ENCODE data around the gene SRSF4. TPM values are rescaled to one million over a fixed set of nuclear protein-coding genes. Genes with fewer than 3 reads are reported as not detected.

Gene SRSF4
- total RNA-seq, 1 experiment from 2014 or later, result 69.0 TPM

DNA sequence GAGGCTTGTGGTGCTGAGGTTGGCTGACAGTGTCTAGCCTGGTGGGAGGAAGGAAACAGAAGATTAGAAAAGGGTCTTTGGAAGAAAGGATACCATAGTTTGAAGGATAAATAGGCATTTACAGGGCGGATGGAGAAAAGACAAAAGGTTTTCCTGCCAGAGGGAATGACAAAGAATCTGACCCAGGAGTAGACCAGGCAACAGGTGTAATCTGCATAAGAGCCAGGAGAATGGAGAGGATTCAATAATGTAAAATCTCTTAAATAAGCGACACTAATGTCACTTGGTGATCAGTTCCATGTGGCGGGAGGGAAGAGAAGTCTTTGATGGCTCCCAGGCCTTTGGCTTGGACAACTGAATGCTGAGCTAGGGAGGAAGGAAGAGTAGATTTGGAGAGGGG lies 39.6 kb upstream of the SRSF4 start:
- H3K79me2 ChIP-seq (ENCODE audit: insufficient read depth, low read length), result peaks cover 45% of the 10 kb centered on the region
- no peak overlapping the region for H3K4me3 ChIP-seq (replicated peaks in 1 of 2; ENCODE audit: low read depth in 1 of 2, low read length in 2 of 2)
- H3K36me3 ChIP-seq (ENCODE audit: control insufficient read depth in 1 of 2, insufficient read depth in 2 of 2, low read length in 2 of 2), result peaks cover 0 to 31% of the 10 kb centered on the region in 2 experiments; a peak in 1 of 4 replicates
- ChIA-PET CTCF (no interaction called here), POLR2A (interaction anchor here (1.2 kb wide), 1 partner anchor 9 kb away, joined by 4 read pairs; the partner anchor contains the start of gene MECR), RAD21 (ENCODE audit: low non-redundant PET in 1 of 2, low total read pairs in 2 of 2, uncharacterized antibody in 2 of 2, unreplicated experiment in 2 of 2) (no interaction called here)
- no peak overlapping the region for H3K4me2 ChIP-seq (ENCODE audit: low read length)
- H3K9me2 ChIP-seq (ENCODE audit: insufficient read depth), result no peaks in the 10 kb centered on the region
- no peaks in the 10 kb centered on the region for H3K9me3 ChIP-seq (ENCODE audit: control insufficient read depth in 1 of 2, insufficient read depth in 1 of 2, low read depth in 1 of 2, low read length in 2 of 2)
- ATAC-seq (no peak), DNase-seq (ENCODE audit: low read depth, low spot score) (no peak)
- H3K4me1 ChIP-seq (ENCODE audit: control insufficient read depth in 1 of 2, insufficient read depth in 2 of 2, low read length in 2 of 2), result no peaks in the 10 kb centered on the region
- no peaks in the 10 kb centered on the region for H4K20me1 ChIP-seq (ENCODE audit: insufficient read depth)
- H2AFZ ChIP-seq (ENCODE audit: low read depth, low read length, poor library complexity, severe bottlenecking), result no peak overlapping the region
- no peak overlapping the region for H3K9ac ChIP-seq (ENCODE audit: low read length)
- intact Hi-C loops (cut with micrococcal nuclease), result no loop called here
- no peaks in the 10 kb centered on the region for H3K27me3 ChIP-seq (ENCODE audit: insufficient read depth, low read length)
- no peak overlapping the region for H3K27ac ChIP-seq (ENCODE audit: low read depth, low read length)
- TF ChIP-seq JUND (IDR thresholded peaks at IDR 0.05) (no peak), CBX3 (IDR thresholded peaks at IDR 0.05; ENCODE audit: low read depth) (no peak), EZH2 (IDR thresholded peaks at IDR 0.05) (no peak), ZNF274 (IDR thresholded peaks at IDR 0.05; ENCODE audit: low read depth, low read length) (no peak), RAD21 (IDR thresholded peaks at IDR 0.05; ENCODE audit: low read depth) (no peak), POLR2AphosphoS5 (IDR thresholded peaks at IDR 0.05; ENCODE audit: low read depth, low read length) (no peak), SIN3A (IDR thresholded peaks at IDR 0.05; ENCODE audit: low read depth) (no peak), EGR1 (IDR thresholded peaks at IDR 0.05; ENCODE audit: low read depth) (no peak), ELF1 (IDR thresholded peaks at IDR 0.05; ENCODE audit: borderline replicate concordance, low read depth) (no peak), FOSL1 (IDR thresholded peaks at IDR 0.05; ENCODE audit: low read depth) (no peak), CEBPB (IDR thresholded peaks at IDR 0.05; ENCODE audit: low read depth) (no peak), YY1 (IDR thresholded peaks at IDR 0.05; ENCODE audit: extremely low read depth, insufficient replicate concordance, low read depth, low read length) (no peak), EZH2phosphoT487 (IDR thresholded peaks at IDR 0.05; ENCODE audit: borderline replicate concordance) (no peak), SRF (IDR thresholded peaks at IDR 0.05; ENCODE audit: low read depth) (no peak)
- TF ChIP-seq, protein P1, sequence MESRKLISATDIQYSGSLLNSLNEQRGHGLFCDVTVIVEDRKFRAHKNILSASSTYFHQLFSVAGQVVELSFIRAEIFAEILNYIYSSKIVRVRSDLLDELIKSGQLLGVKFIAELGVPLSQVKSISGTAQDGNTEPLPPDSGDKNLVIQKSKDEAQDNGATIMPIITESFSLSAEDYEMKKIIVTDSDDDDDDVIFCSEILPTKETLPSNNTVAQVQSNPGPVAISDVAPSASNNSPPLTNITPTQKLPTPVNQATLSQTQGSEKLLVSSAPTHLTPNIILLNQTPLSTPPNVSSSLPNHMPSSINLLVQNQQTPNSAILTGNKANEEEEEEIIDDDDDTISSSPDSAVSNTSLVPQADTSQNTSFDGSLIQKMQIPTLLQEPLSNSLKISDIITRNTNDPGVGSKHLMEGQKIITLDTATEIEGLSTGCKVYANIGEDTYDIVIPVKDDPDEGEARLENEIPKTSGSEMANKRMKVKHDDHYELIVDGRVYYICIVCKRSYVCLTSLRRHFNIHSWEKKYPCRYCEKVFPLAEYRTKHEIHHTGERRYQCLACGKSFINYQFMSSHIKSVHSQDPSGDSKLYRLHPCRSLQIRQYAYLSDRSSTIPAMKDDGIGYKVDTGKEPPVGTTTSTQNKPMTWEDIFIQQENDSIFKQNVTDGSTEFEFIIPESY (IDR thresholded peaks at IDR 0.05; ENCODE audit: extremely low read depth, insufficient replicate concordance, low read length), result no peak
- TF ChIP-seq, protein P2, sequence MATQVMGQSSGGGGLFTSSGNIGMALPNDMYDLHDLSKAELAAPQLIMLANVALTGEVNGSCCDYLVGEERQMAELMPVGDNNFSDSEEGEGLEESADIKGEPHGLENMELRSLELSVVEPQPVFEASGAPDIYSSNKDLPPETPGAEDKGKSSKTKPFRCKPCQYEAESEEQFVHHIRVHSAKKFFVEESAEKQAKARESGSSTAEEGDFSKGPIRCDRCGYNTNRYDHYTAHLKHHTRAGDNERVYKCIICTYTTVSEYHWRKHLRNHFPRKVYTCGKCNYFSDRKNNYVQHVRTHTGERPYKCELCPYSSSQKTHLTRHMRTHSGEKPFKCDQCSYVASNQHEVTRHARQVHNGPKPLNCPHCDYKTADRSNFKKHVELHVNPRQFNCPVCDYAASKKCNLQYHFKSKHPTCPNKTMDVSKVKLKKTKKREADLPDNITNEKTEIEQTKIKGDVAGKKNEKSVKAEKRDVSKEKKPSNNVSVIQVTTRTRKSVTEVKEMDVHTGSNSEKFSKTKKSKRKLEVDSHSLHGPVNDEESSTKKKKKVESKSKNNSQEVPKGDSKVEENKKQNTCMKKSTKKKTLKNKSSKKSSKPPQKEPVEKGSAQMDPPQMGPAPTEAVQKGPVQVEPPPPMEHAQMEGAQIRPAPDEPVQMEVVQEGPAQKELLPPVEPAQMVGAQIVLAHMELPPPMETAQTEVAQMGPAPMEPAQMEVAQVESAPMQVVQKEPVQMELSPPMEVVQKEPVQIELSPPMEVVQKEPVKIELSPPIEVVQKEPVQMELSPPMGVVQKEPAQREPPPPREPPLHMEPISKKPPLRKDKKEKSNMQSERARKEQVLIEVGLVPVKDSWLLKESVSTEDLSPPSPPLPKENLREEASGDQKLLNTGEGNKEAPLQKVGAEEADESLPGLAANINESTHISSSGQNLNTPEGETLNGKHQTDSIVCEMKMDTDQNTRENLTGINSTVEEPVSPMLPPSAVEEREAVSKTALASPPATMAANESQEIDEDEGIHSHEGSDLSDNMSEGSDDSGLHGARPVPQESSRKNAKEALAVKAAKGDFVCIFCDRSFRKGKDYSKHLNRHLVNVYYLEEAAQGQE (IDR thresholded peaks at IDR 0.05; ENCODE audit: low read depth), result no peak
- TF ChIP-seq, protein P3, sequence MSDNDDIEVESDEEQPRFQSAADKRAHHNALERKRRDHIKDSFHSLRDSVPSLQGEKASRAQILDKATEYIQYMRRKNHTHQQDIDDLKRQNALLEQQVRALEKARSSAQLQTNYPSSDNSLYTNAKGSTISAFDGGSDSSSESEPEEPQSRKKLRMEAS (IDR thresholded peaks at IDR 0.05), result no peak
- BruUV-seq (replicated peaks), result no TSS peak

Measured in HCT116 (cell line).